HG03457 (cell line): Measurements from ENCODE around the gene IGSF8.
A peak's percentile ranks its signal among the peaks of the same experiment; 100 is the strongest.

ENCODE experiments used
- ATAC-seq: cut with Tn5 transposase; IDR thresholded peaks from one replicate; pipeline ENCODE4 v1.9.1; 2021; ENCODE audit warnings: moderate number of reproducible peaks; ENCODE audit not compliant: unreplicated experiment

The IGSF8 gene, protein sequence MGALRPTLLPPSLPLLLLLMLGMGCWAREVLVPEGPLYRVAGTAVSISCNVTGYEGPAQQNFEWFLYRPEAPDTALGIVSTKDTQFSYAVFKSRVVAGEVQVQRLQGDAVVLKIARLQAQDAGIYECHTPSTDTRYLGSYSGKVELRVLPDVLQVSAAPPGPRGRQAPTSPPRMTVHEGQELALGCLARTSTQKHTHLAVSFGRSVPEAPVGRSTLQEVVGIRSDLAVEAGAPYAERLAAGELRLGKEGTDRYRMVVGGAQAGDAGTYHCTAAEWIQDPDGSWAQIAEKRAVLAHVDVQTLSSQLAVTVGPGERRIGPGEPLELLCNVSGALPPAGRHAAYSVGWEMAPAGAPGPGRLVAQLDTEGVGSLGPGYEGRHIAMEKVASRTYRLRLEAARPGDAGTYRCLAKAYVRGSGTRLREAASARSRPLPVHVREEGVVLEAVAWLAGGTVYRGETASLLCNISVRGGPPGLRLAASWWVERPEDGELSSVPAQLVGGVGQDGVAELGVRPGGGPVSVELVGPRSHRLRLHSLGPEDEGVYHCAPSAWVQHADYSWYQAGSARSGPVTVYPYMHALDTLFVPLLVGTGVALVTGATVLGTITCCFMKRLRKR

DNA sequence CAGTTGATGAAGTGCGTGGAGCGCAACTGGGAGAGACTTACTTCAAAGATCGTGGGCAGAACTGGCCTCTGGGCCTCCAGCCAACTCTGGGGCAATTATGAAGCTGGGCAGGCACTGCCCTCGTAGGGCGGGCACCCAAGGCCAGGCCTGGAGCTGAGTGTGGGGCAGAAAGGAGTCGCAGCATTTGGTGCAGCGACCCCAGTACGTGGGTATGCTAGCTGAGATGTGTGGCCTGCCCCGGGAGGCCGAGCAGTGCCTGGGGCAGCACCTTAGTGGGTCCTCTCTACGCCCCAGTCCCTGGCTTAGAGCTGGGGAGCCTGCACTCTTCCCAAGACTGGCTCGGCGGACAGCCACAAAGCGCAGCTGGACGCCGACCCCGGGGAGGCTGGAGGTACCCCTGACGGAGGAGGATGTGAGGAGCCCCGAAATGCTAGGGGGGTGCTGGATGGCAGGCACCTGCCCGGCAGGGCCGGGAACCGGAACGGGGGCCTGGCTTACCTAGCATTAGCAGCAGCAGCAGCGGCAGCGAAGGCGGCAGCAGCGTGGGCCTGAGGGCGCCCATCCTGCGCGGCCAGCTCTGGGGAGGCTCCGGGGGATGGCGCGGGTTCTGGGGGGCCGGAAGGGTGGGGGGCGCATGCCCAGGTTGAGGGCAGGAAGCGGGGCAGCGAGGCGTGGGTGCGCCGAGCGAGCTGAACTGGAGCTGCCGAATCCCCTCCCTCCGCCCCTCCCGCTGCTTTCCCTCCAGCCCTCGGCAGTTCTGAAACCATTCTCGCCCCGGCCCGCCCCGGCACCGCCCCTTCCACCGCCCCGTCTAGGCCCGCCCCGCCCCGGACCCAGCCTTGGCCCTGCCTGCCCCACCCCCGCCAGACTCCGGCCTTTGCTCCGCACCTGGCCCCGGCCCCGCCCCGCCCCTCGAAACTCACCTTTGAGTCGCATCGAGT lies at the start of gene IGSF8:
Gene IGSF8, minus strand, starts transcription at position 709 of the 941 bp plus-strand sequence. Its CDS starts 147 bp downstream, at position 562.
- peak; percentile 30 for ATAC-seq

DNA sequence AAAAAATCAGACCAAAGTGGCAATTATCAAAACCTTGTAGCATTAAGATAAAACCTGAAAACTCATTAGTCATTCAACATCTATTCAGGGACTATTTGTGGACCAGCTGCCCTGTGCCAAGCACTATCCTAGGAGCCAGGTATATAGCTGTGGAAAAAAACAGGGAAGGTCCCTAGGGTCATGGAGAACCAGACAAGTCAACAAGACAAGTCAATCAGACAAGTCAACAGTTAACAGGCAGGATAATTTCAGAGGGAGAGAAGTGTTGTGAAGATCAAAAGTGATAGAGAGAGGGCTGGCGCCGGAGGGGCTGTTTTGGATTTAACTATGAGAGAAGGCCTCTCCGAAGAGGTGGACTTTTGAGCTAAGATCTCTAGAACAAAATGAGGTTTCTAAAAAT lies 49.7 kb upstream of the IGSF8 start:
- no peak for ATAC-seq

DNA sequence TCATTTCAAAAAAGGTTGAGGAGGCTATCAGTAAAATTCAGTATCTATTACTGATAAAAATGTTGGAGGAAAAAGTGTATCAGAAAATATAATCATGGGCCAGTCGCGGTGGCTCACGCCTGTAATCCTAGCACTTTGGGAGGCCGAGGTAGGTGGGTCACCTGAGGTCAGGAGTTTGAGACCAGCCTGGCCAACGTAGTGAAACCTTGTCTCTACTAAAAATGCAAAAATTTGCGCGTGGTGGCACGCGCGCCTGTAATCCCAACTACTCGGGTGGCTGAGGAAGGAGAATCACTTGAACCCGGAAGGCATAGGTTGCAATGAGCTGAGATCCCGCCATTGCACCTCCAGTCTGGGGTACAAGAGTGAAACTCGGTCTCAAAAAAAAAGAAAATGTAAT lies 47.7 kb upstream of the IGSF8 start:
- no peak for ATAC-seq

DNA sequence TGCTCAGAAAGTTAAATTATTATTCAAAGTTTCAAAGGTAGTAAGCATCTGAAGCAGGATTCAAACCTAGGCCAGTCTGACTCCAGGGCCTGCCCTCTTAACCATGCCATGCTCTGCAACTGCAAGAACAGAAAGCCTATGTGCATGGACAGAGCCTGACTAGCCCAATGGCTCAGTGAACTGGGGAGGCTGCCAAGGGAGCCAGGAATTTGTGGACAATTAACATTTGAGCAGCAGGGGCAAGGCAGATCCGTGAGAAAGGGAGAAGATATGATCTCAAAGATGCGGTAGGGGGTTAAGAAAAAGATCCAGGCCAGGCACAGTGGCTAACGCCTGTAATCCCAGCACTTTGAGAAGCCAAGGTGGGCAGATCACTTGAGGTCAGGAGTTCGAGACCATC lies 46.5 kb upstream of the IGSF8 start:
- no peak for ATAC-seq

DNA sequence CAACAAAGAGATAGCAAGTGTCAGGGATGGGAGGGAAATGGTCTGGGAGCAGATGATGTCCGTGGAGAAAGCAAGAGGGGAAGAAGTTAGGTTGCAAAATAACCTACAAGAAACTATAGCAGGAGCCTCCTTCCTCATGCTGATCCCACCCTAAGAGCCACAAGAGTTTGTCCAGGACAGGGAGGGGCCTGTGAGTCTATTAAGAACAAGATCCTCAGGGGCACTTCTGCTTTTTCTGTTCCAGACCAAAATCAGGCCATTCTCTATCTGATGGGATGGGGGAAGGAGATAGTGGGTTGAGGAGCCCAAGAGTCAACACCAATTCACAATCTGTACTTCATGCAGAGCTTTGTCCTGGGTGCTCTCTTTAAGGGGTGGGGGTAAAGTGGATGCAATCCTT lies 45.3 kb upstream of the IGSF8 start:
- no peak for ATAC-seq

DNA sequence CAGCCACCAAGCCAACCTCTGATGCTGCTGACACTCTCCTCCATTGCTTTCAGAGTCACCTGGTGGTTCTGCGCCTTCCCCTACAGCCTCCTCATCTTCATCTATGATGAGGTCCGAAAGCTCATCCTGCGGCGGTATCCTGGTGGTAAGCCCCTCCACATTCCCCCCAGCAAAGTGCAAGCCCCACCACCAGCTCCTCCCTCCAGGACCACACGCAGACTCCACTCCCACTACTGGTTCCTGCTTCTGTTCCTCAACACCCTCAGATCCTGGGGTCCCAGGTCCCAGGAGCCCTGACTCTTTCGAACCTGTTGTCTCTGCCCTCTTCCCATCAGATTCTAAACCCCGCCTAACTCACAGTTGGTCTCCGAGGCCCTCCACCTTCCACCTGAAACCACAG lies 41.4 kb upstream of the IGSF8 start:
- ATAC-seq: no peak

DNA sequence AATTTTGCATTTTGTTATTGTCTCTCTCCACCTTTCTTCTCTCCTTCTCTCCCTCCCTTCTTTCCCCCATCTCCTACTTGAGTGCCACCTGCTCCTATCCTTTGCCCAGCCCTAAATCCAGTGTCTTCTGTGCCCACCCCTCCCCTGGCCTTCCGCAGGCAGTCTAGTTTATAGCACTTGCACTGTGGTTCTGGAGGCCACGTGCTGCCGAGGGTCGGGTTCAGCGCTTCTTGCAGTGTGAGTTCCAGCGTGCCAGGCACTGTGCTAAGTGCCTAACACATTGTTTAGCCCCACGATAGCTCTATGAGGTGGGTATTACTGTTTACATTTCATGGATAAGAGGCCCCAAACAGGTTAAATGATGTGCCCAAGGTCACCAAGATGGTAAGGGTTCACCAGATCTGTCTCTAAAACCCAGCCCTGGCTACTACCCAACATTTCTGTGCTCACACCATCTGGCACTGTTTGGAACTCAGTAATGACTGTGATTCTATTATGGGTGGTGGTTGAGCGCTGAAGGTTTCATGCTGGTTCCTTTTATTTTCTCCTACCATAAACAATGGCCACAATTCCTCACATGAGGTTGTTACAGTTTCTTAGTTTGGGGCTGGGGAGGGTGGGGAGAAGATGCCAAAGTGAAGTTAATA lies 38.9 kb upstream of the IGSF8 start:
- no peak for ATAC-seq

DNA sequence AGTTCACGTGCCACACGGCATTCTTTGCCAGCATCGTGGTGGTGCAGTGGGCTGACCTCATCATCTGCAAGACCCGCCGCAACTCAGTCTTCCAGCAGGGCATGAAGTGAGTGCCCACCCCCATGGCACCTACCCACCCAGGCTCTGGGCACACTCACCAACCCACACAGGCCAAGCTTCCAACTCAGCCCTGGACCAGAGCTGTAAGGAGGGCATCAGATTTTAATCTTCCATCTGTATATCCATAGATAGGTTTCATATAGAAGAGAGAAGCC lies 38.4 kb upstream of the IGSF8 start:
- ATAC-seq: no peak

DNA sequence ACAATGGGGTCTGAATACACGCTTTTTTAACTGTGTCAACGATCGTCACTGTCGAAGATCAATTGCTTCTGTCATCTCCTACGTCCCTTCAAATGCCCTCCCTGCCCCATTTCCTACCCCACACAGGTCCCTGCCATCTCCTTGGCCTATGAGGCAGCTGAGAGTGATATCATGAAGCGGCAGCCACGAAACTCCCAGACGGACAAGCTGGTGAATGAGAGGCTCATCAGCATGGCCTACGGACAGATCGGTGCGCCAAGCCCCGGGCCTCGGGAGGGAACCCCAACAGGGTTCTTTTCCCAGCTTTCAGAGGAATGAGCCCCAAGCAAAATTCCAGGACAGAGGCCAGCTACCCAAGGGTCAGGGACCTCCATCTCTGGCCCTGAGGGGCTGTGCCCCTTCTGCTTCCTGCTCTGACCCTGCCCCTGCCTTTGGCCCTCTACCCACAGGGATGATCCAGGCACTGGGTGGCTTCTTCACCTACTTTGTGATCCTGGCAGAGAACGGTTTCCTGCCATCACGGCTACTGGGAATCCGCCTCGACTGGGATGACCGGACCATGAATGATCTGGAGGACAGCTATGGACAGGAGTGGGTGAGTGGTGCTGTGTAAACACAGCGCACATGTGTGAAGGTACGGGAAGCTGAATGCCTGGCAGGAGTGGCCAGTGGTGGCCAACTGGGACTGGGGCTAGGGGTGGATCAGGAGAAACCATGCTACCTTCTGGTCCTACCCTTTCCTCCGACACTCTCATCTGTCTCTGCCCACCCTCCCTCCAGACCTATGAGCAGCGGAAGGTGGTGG lies 37.9 kb upstream of the IGSF8 start:
- no peak for ATAC-seq

DNA sequence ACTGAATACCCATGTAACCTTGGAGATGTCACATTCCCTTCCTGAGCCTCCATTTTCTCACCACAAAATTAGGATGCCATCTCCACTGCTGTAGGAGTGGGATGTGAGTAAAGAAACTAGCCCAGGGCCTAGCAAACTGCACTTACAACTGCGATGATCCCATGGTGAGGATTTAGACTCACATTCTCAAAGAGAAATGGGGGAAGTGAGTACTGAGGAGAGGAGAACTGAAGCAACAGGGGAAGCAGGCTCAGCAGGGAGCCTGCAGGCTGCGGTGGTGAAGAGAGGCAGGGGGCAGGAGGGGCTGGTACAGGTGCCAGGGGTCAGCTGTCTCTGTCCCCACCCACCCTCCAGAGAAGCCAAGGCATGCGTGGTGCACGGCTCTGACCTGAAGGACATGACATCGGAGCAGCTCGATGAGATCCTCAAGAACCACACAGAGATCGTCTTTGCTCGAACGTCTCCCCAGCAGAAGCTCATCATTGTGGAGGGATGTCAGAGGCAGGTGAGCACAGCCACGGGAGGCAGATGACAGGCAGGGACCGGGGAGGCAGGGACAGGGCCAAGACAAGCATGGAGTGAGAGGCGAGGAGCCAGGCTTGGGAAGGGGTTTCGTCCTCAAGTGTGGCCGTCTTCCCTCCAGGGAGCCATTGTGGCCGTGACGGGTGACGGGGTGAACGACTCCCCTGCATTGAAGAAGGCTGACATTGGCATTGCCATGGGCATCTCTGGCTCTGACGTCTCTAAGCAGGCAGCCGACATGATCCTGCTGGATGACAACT lies 36.6 kb upstream of the IGSF8 start:
- no peak for ATAC-seq

DNA sequence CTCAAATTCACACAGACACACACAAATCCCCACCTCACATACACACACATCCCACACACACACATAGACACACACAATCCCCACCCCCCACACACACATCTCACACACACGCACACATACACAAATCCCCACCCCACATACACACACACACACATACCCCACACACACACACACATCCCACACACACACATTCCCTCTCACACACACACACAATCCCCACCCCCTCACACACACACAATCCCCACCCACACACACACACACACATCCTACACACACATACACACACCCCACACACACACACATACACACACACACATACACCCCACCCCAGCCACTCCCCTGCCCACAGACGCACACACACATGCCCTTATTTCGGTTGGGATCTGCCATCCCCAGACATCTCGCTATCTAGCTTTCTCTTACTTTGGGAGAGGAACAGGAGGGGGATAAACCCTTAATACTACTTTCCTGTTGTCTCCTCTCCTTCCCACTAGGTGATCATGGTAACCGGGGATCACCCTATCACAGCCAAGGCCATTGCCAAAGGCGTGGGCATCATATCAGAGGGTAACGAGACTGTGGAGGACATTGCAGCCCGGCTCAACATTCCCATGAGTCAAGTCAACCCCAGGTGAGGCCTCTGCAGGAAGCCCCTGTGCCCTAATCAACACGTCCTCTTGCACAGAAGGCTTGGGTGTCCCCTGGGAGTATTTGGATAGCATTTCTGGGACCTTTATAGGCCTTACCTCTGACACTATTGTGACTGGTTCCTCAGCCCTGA lies 35.8 kb upstream of the IGSF8 start:
- no peak for ATAC-seq

DNA sequence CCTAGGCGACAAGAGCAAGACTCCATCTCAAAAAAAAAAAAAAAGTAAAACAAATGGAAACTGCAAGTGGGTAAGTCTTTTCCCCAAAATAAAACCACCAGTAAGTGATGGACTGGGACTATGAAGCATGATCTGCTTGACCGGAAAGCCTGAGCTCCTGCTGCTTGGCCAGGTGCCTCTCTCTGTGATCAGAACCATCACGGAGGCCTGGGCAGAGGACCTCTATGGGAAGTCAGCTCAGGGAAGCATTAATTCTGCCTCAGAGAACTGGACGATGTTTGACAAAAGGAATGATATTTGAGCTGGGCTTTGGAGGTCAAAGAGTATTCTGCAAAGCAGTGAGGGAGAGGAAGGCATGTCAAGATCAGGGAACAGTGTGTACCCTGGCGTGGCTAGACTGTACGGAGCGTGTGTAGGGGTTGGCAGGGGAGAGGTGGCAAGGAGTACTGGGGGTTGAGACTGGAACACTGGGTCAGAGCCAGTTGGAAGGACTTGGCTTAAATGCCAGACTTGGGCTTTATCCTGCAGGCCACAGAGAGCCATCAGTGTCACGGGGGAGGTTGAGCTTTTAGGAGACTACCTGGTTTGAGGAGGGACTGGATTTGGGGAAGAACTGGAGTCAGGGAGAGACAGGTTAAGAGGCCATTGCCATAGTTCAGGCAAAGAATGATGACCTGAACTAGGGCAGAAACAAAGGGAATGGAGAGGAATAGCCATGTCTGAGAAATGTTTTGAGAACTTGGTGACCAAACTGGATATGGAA lies 33.6 kb upstream of the IGSF8 start:
- no peak for ATAC-seq

DNA sequence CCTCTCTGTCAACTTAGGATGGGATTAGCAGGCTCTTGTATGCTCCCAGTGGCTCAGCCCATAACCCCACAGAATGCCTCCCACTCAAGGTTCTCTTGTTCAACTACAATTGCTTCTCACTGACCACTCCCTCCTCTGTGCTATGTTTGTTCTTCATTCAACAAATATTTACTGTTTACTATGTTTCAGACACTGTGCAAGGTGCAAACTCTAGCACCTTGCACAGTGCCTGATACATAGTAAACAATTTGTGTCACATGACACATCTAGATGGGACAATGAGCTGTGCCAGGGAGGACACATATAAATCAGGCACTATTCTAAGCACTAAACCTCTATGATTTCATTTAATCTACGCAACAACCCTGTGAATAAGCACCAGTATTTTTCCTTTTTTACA lies 32.5 kb upstream of the IGSF8 start:
- ATAC-seq: no peak

DNA sequence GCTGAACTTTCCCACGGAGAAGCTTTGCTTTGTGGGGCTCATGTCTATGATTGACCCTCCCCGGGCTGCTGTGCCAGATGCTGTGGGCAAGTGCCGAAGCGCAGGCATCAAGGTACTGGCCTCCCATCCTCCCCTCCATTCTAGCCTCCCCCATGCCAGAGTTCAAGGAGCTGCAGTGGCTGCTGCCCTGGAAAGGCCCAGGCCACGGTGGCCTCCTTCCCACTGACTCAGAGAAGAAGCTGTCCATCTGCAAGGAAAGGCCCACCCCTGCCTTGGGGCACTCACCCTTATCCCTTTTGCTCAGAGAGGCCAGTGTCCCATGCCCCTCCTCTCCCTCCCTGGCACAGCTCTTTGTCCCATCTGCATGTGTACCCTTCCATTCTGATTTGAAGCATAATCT lies 32.1 kb upstream of the IGSF8 start:
- no peak for ATAC-seq

DNA sequence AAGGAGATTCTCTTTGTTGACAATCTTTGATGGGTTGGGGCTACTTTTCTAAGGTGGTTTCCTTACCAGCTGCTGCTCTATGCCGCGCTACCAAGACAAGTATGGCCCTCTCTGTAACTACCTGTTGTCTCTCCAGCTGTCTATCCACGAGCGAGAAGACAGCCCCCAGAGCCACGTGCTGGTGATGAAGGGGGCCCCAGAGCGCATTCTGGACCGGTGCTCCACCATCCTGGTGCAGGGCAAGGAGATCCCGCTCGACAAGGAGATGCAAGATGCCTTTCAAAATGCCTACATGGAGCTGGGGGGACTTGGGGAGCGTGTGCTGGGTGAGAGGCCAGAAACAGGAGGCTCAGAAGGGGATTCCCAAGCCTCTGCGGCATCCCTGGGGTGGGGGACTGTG lies 31.5 kb upstream of the IGSF8 start:
- no peak for ATAC-seq

DNA sequence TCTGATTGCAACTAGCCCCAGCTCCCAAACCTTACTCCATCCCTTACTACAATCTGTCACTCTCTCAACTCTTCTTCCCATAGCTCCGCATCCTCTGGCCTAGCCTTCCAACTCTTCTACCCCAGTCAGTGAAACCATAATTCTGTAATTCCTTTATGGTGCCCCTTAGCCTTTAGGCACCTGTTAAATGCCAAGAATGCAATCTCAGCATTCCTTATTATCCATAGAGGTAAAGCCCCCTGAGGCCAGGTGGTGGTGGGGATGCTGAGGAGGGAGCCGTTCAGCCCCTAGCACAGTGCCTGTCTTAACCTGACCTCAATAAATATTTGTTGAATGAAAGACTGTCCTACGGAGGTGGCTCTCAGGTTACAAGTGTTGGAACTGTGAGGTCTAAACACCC lies 31.1 kb upstream of the IGSF8 start:
- no peak for ATAC-seq

DNA sequence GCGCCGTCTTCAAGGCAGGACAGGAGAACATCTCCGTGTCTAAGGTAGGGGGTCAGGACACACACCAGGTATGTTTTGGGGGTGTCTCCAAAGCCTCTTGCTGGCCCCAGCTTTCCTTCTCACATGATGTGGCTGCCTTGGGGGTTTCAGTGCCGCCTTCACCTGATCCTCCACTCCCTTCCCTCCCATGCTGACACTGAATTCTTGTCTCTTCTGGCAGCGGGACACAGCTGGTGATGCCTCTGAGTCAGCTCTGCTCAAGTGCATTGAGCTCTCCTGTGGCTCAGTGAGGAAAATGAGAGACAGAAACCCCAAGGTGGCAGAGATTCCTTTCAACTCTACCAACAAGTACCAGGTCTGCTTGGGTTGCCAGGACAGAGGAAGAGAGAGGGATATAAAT lies 30.6 kb upstream of the IGSF8 start:
- no peak for ATAC-seq

DNA sequence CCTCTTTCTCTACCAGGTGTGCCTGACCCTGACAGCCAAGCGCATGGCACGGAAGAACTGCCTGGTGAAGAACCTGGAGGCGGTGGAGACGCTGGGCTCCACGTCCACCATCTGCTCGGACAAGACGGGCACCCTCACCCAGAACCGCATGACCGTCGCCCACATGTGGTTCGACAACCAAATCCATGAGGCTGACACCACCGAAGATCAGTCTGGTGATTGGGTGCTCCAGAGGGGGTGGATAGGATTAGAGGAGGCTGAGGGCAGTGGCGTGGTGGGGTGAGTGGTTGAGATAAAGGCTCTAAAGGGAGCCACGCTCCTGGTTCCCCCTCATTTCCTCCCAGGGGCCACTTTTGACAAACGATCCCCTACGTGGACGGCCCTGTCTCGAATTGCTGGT lies 30.2 kb upstream of the IGSF8 start:
- no peak for ATAC-seq
